ENCODE measurements around the gene SACS. TPM values are rescaled to one million over a fixed set of nuclear protein-coding genes. Genes with fewer than 3 reads are reported as not detected.

The SACS gene
- total RNA-seq, 4 donors from 2014 or later = 7.1 to 9.3 (median 8.3) TPM

DNA sequence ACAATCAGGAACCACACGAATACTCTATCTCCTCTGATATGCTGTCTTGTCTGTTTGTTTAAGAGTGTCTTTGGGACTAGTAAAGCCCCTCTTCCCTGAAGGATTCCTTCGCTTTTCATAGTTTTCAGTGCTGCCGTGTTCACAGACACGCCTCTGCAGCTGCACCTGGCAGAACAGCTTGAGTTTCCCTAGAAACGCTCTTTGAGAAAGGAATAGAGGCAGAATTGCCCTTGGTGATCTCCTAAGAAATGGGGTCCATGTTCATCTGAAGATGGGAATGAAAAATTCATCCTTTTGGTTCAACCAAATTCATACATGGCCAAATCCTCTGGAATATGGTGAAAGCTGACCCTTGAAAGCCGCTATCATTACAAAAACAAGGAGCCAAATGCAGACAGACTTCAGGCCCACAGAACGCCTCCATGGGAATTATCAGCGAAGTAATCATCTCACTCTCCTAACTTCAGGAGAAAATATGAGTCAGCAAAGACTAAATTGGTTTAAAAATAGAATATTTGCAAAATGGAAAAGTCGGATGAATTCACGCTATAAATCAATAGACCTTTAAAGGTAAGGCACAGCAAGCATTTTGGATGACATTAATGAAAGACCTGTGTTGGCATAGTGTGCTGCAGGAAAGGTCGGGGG lies 5.5 kb downstream of the SACS start:
- H3K27me3 ChIP-seq = no peaks in the 10 kb centered on the region
- 81 to 82% methylated on average over 11 of the region's 11 CpGs for WGBS, 2 donors
- H3K36me3 ChIP-seq = no peaks in the 10 kb centered on the region
- no peaks in the 10 kb centered on the region for H3K9me3 ChIP-seq
- no peak overlapping the region for H3K27ac ChIP-seq
- peaks cover 0 to under 1% of the 10 kb centered on the region in 2 donors for H3K4me1 ChIP-seq
- TF ChIP-seq CTCF (IDR thresholded peaks at IDR 0.05) = no peak
- TF ChIP-seq POLR2A (IDR thresholded peaks at IDR 0.05) = no peak
- DNase-seq = no peak
- intact Hi-C loops (cut with DNase I) = no loop called here
- H3K4me3 ChIP-seq (replicated peaks in 1 of 3) = no peak overlapping the region

DNA sequence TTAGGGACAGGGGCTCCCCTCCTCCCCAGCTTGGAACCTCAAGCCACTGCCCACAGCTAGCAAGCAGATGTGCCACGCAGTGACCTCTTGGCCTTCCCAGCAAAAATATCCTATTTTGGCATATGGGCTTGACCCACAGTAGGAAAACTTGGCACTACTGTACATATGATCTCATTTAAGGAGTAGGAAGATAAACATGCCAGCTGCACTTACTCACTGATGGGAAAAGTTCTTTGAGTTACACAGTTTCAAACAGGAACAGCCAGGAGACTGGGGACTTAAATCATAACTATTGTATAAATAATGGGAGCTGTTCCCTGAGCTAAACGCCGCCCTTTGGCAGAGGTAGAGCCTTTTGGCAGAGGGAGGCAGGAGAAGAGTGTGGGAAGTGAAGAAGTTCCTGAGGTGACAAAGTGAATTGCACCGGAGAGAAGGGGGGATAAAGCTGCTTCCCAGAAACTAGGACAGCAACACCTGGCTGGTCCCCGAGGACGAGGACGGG lies 6.1 kb downstream of the SACS start:
- Histone ChIP-seq H3K9me3 (no peaks in the 10 kb centered on the region), H3K36me3 (no peaks in the 10 kb centered on the region), H3K4me1 (no peaks in the 10 kb centered on the region), H3K4me3 (replicated peaks in 1 of 3) (no peak overlapping the region), H3K27me3 (no peaks in the 10 kb centered on the region), H3K27ac (no peak overlapping the region)
- WGBS, 2 donors = 46 to 60% methylated on average over 7 of the region's 7 CpGs
- TF ChIP-seq POLR2A (IDR thresholded peaks at IDR 0.05) (no peak), CTCF (IDR thresholded peaks at IDR 0.05) (no peak)
- intact Hi-C loops (cut with DNase I) = no loop called here
- DNase-seq = no peak

GRCh38 chr13:23421596-23421995 lies 11.9 kb downstream of the SACS start:
- intact Hi-C loops (cut with DNase I) = no loop called here
- H3K4me1 ChIP-seq = no peaks in the 10 kb centered on the region
- H3K9me3 ChIP-seq = no peaks in the 10 kb centered on the region
- WGBS, 2 donors = 82 to 84% methylated on average over 3 to 4 of the region's 5 CpGs
- no peak for DNase-seq
- no peak overlapping the region for H3K4me3 ChIP-seq (replicated peaks in 1 of 3)
- H3K27ac ChIP-seq = no peak overlapping the region
- TF ChIP-seq CTCF (IDR thresholded peaks at IDR 0.05) (no peak), POLR2A (IDR thresholded peaks at IDR 0.05) (no peak)
- no peaks in the 10 kb centered on the region for H3K36me3 ChIP-seq
- no peaks in the 10 kb centered on the region for H3K27me3 ChIP-seq

DNA sequence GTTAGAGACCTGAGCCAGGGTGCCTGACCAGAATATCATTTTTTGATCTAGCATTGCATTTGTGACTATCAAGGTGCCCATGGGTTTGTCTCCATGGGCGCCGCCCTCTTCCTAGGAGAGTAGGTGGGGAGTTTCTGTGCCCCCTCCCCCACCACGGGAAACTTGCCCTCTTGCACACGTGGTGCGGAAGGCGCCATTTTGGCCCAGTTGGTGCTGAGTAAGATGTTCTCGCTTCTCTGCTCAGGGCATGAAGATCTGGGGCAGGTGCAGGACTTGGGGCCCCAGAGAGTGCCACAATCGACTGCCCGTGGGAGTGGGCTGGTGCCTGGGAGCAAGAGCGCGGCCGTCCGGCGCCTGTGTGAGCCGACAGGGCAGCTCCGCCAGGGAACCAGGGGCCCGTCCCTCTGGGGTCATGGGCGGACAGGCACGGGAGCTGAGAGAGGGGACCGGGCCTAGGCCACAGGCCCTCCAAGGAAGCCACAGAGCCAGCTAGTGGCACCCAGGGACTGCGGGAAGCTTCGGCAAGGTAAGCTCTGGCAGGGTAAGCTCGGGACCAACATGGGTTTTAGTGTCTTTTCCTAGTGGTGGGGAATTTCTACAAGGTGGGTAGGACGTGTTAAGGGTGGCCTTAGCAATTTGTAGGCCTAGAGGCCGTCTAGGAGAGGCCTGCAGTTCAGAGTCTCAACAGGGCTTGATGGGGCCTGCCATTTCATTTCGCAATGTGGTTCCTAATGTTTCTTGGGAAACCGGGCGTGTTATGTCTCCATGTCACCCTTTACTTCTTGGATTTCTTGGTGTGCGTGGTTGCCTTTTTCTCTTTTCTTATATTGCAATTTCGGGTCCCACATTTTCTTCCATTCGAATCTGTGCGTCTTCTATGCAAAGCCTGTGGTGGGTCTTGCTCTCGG lies 14.5 kb downstream of the SACS start:
- DNase-seq = no peak
- WGBS, 2 donors = 96 to 97% methylated on average over 23 to 33 of the region's 33 CpGs
- intact Hi-C loops (cut with DNase I) = no loop called here
- TF ChIP-seq CTCF (IDR thresholded peaks at IDR 0.05) = no peak
- TF ChIP-seq POLR2A (IDR thresholded peaks at IDR 0.05) = no peak
- Histone ChIP-seq H3K9me3 (no peaks in the 10 kb centered on the region), H3K36me3 (no peaks in the 10 kb centered on the region), H3K27ac (no peak overlapping the region), H3K4me1 (no peaks in the 10 kb centered on the region), H3K27me3 (no peaks in the 10 kb centered on the region), H3K4me3 (replicated peaks in 1 of 3) (no peak overlapping the region)

DNA sequence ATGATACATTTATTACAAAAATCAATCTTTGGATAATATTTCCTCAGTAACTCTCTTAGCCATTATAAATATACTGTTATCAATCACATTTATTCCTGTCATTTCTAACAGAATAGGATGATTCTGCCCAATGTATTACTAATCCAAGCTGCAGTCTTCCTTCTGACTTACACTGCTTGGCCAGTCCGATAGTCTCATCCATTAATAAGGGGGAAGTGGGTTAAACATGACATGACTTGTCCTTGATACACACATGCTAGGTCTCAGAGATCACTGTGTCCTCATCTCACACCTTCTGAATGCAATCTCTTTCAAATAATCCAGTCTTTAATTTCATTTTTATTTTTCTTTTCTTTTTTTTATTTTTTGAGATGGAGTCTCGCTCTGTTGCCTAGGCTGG lies 18.8 kb downstream of the SACS start:
- Histone ChIP-seq H3K9me3 (no peaks in the 10 kb centered on the region), H3K27ac (no peak overlapping the region), H3K36me3 (no peaks in the 10 kb centered on the region), H3K4me3 (replicated peaks in 1 of 3) (no peak overlapping the region), H3K4me1 (no peaks in the 10 kb centered on the region), H3K27me3 (no peaks in the 10 kb centered on the region)
- no peak for DNase-seq
- intact Hi-C loops (cut with DNase I) = no loop called here
- WGBS, 2 donors = 97 to 98% methylated on average over 2 of the region's 2 CpGs
- TF ChIP-seq POLR2A (IDR thresholded peaks at IDR 0.05) = no peak
- TF ChIP-seq CTCF (IDR thresholded peaks at IDR 0.05) = no peak
